ENCODE measurements around the gene HIP1.

Gene HIP1

DNA sequence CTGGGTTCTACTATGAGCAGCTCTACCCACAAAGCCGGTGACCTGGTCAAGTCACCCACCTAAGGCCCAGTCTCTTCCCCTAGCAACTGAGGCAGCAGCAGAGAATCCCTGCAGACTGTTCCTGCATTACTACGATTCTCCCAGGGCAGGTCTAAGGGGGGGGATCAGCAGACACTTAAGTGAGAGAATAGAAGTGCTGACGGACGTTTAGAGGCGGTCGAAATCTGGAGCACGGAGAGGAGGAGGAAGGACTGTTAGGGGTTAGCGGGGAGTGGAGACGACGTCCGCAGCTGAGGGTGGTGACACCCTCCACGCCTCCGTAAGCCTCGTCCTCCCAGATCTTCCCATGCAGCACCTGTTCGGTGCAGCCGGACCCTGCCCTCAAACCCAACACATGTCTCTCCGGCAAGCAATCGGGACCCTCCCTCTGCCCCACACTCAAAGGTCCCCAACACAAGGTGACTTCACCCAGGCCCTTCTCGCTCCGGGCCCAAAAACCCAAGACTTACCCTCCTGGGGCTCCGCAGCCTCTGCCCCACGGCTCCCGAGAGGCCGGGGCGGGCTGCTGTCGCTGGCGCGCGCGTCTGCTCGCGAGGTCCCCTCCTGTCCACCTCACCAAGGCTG is 253.3 kb downstream of the HIP1 start:
- peak; percentile 17 for DNase-seq

All from activated T-cell treated with anti-CD3 and anti-CD28 coated beads, Interleukin-2, amount 50 U/mL, for 1 hour (primary cell).